Caco-2 (cell line): ENCODE results near the gene VIPR2. TPM values are rescaled to one million over a fixed set of nuclear protein-coding genes. Genes with fewer than 3 reads are reported as not detected.

Source experiments
- Bru-seq: library from RNA; stranded (reverse); fragments of 400-500 nt; gene quantifications from one replicate; lab custom pipeline; 2021; lab: Mats Ljungman, UMichigan
- BruChase-seq, 2 experiments: library from RNA; stranded (reverse); fragments of 400-500 nt; gene quantifications; one replicate each; lab custom pipeline; 2021; lab: Mats Ljungman, UMichigan
- BruUV-seq: library from RNA; stranded (reverse); fragments of 400-500 nt; replicated peaks from 2 replicates; lab custom pipeline; 2021; lab: Mats Ljungman, UMichigan
- CTCF ChIA-PET: fragments of 300-600 bp; sonication (Branson Sonifier 250); formaldehyde crosslinking; loops from one replicate; lab custom pipeline; 2022; ENCODE audit warnings: antibody characterized with exemption; lab: Charles Lee
- POLR2A ChIA-PET: fragments of 300-600 bp; sonication (Branson Sonifier 250); formaldehyde crosslinking; loops from one replicate; lab custom pipeline; 2022; ENCODE audit warnings: antibody characterized with exemption; lab: Charles Lee
- DNase-seq, 2 experiments: peaks; one replicate each; pipeline versions ENCODE4 v3.0.0 to v3.0.0-alpha.2; 2020 to 2022
- H3K27me3 ChIP-seq: replicated peaks from 2 replicates; pipeline ENCODE4 v1.6.0; 2011; ENCODE audit warnings: low read length; ENCODE audit not compliant: control insufficient read depth, insufficient read depth
- H3K36me3 ChIP-seq: 2 replicates; pipeline ENCODE4 v1.5.1; 2011; ENCODE audit warnings: low read length; ENCODE audit not compliant: control insufficient read depth, insufficient read depth
- H3K4me1 ChIP-seq: fragments of 250-450 bp; sonication (Bioruptor Pico); 2 replicates; pipeline ENCODE4 v1.5.1; 2020; ENCODE audit warnings: mild to moderate bottlenecking
- H3K4me3 ChIP-seq: 2 replicates; pipeline ENCODE4 v1.5.1; 2011; ENCODE audit warnings: low read depth, mild to moderate bottlenecking, control low read depth, low read length
- H3K9me3 ChIP-seq: fragments of 250-450 bp; sonication (Bioruptor Pico); 2 replicates; pipeline ENCODE4 v1.5.1; 2020; ENCODE audit warnings: mild to moderate bottlenecking, moderate library complexity
- H3K27ac Mint-ChIP-seq: one replicate; pipeline ENCODE4 v1.8.0; 2022; ENCODE audit warnings: mixed read lengths; ENCODE audit not compliant: unreplicated experiment
- H3K27me3 Mint-ChIP-seq: one replicate; pipeline ENCODE4 v1.8.0; 2022; ENCODE audit warnings: mixed read lengths; ENCODE audit not compliant: insufficient read depth, unreplicated experiment
- H3K36me3 Mint-ChIP-seq: one replicate; pipeline ENCODE4 v1.8.0; 2022; ENCODE audit warnings: mild to moderate bottlenecking, mixed read lengths; ENCODE audit not compliant: insufficient read depth, unreplicated experiment
- H3K4me1 Mint-ChIP-seq: one replicate; pipeline ENCODE4 v1.8.0; 2022; ENCODE audit warnings: low read depth, mixed read lengths; ENCODE audit not compliant: unreplicated experiment
- H3K4me3 Mint-ChIP-seq: one replicate; pipeline ENCODE4 v1.8.0; 2022; ENCODE audit warnings: mild to moderate bottlenecking, moderate library complexity, mixed read lengths; ENCODE audit not compliant: unreplicated experiment
- H3K9me3 Mint-ChIP-seq: one replicate; pipeline ENCODE4 v1.8.0; 2022; ENCODE audit warnings: mixed read lengths; ENCODE audit not compliant: unreplicated experiment
- CTCF ChIP-seq, 2 experiments: fragments of 200-600 bp in 1 of 2; IDR thresholded peaks; 1 replicate in 1 of 2; 2 replicates in 1 of 2; pipeline versions ENCODE4 v1.5.1 to v1.8.0; 2011 to 2022; ENCODE audit warnings: antibody characterized with exemption in 1 of 2, control low read depth in 1 of 2, inconsistent platforms in 1 of 2, low read depth in 1 of 2, low read length in 1 of 2, mild to moderate bottlenecking in 1 of 2, moderate library complexity in 1 of 2; ENCODE audit not compliant: insufficient read depth in 1 of 2, severe bottlenecking in 1 of 2, unreplicated experiment in 1 of 2
- intact Hi-C: fragments of 100-400 bp; cut with micrococcal nuclease; formaldehyde crosslinking; loops from one replicate; pipeline ENCODE4 v1.10.0; 2022; ENCODE audit not compliant: unreplicated experiment
- long read RNA-seq: library from polyadenylated mRNA; stranded (forward); transcript quantifications from one replicate; pipeline ENCODE4 v2.0.0, GENCODE V29; 2022
- total RNA-seq: library from RNA; stranded (reverse); gene quantifications from 2 replicates; pipeline ENCODE4 v1.2.3, GENCODE V29; 2022

VIPR2 gene
- total RNA-seq (not detected in 2 replicates), Bru-seq, nascent RNA (percentile 3 among the genes with signal in this experiment), BruChase-seq, experiment 1, labeled RNA remaining after a 2-hour chase (percentile 4 among the genes with signal in this experiment), BruChase-seq, experiment 2, labeled RNA remaining after a 6-hour chase (percentile 6 among the genes with signal in this experiment)
- long read RNA-seq, result 0 reads

GRCh38 chr7:159144758-159145489 lies at the start of gene VIPR2:
VIPR2 (minus strand) TSS chr7:159144867; CDS start chr7:159144771, 96 bp downstream.
- Histone ChIP-seq H3K27me3 (no peaks in the 10 kb centered on the region), H3K36me3 (no peaks in the 10 kb centered on the region), H3K4me3 (no peak within 1 kb of the TSS), H3K9me3 (peaks cover 4% of the 10 kb centered on the region), H3K4me1 (no peaks in the 10 kb centered on the region)
- intact Hi-C loops, result no loop called here
- no peaks in the 10 kb centered on the region for H3K36me3 Mint-ChIP-seq
- no peaks in the 10 kb centered on the region for H3K27me3 Mint-ChIP-seq
- no peaks in the 10 kb centered on the region for H3K9me3 Mint-ChIP-seq
- DNase-seq, result no peak
- H3K4me1 Mint-ChIP-seq, result no peaks in the 10 kb centered on the region
- TF ChIP-seq CTCF (IDR thresholded peaks at IDR 0.05; ENCODE audit: insufficient read depth in 1 of 2, low read depth in 1 of 2, low read length in 1 of 2, severe bottlenecking in 1 of 2, unreplicated experiment in 1 of 2), result no peak
- no peak within 1 kb of the TSS for H3K27ac Mint-ChIP-seq
- no peak within 1 kb of the TSS for H3K4me3 Mint-ChIP-seq
- BruUV-seq, result no TSS peak
- POLR2A ChIA-PET, result no interaction called here
- CTCF ChIA-PET, result no interaction called here

GRCh38 chr7:159193543-159194090 lies 49.0 kb upstream of the VIPR2 start:
- peaks cover 3% of the 10 kb centered on the region for H3K27me3 Mint-ChIP-seq
- no peaks in the 10 kb centered on the region for H3K9me3 Mint-ChIP-seq
- H3K36me3 ChIP-seq, result no peaks in the 10 kb centered on the region
- no peaks in the 10 kb centered on the region for H3K4me1 ChIP-seq
- BruUV-seq, result no TSS peak
- H3K36me3 Mint-ChIP-seq, result no peaks in the 10 kb centered on the region
- intact Hi-C loops, result no loop called here
- H3K9me3 ChIP-seq, result no peaks in the 10 kb centered on the region
- no peak overlapping the region for H3K27ac Mint-ChIP-seq
- ChIA-PET CTCF (no interaction called here), POLR2A (no interaction called here)
- no peaks in the 10 kb centered on the region for H3K27me3 ChIP-seq
- no peak overlapping the region for H3K4me3 ChIP-seq
- TF ChIP-seq CTCF (IDR thresholded peaks at IDR 0.05; ENCODE audit: insufficient read depth in 1 of 2, low read depth in 1 of 2, low read length in 1 of 2, severe bottlenecking in 1 of 2, unreplicated experiment in 1 of 2), result no peak
- H3K4me1 Mint-ChIP-seq, result no peaks in the 10 kb centered on the region
- no peak overlapping the region for H3K4me3 Mint-ChIP-seq
- DNase-seq, result no peak

GRCh38 chr7:159192725-159193453 lies 48.2 kb upstream of the VIPR2 start:
- DNase-seq, result no peak
- Mint-ChIP-seq H3K36me3 (no peaks in the 10 kb centered on the region), H3K4me3 (no peak overlapping the region), H3K27me3 (peaks cover 3% of the 10 kb centered on the region), H3K4me1 (no peaks in the 10 kb centered on the region), H3K27ac (no peak overlapping the region), H3K9me3 (no peaks in the 10 kb centered on the region)
- BruUV-seq, result no TSS peak
- intact Hi-C loops, result no loop called here
- CTCF ChIA-PET, result no interaction called here
- TF ChIP-seq CTCF (IDR thresholded peaks at IDR 0.05; ENCODE audit: insufficient read depth in 1 of 2, low read depth in 1 of 2, low read length in 1 of 2, severe bottlenecking in 1 of 2, unreplicated experiment in 1 of 2), result no peak
- POLR2A ChIA-PET, result no interaction called here
- Histone ChIP-seq H3K4me1 (no peaks in the 10 kb centered on the region), H3K9me3 (no peaks in the 10 kb centered on the region), H3K36me3 (no peaks in the 10 kb centered on the region), H3K27me3 (no peaks in the 10 kb centered on the region), H3K4me3 (no peak overlapping the region)
